Mammary epithelial cell (primary cell): ENCODE data around the gene CACNA1E.

Experiments
- EZH2 ChIP-seq: IDR thresholded peaks from 2 replicates; pipeline ENCODE4 v1.6.1; 2012; ENCODE audit warnings: low read length, inconsistent platforms, borderline replicate concordance
- TF ChIP-seq, protein P1 (sequence below), 2 donors: IDR thresholded peaks in 1 of 2; conservative IDR thresholded peaks in 1 of 2; 2 replicates each; pipeline ENCODE4 v1.5.1; 2011 to 2012; ENCODE audit warnings: inconsistent platforms in 2 of 2, low read length in 2 of 2, mild to moderate bottlenecking in 2 of 2, control low read depth in 1 of 2, low read depth in 1 of 2; ENCODE audit not compliant: insufficient read depth in 1 of 2; ENCODE audit errors: extremely low read depth in 1 of 2

- TF ChIP-seq, protein P1, sequence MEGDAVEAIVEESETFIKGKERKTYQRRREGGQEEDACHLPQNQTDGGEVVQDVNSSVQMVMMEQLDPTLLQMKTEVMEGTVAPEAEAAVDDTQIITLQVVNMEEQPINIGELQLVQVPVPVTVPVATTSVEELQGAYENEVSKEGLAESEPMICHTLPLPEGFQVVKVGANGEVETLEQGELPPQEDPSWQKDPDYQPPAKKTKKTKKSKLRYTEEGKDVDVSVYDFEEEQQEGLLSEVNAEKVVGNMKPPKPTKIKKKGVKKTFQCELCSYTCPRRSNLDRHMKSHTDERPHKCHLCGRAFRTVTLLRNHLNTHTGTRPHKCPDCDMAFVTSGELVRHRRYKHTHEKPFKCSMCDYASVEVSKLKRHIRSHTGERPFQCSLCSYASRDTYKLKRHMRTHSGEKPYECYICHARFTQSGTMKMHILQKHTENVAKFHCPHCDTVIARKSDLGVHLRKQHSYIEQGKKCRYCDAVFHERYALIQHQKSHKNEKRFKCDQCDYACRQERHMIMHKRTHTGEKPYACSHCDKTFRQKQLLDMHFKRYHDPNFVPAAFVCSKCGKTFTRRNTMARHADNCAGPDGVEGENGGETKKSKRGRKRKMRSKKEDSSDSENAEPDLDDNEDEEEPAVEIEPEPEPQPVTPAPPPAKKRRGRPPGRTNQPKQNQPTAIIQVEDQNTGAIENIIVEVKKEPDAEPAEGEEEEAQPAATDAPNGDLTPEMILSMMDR (conservative IDR thresholded peaks at IDR 0.05 in 1 of 2, IDR thresholded peaks at IDR 0.05 in 1 of 2; ENCODE audit: extremely low read depth in 1 of 2, insufficient read depth in 1 of 2, low read depth in 1 of 2, low read length in 2 of 2), result no peak
- no peak for TF ChIP-seq EZH2
Observed at GRCh38 chr1:181812208-181812607, 328.9 kb downstream of the CACNA1E start.
